ENCODE results near the gene MTCP1. TPM values are rescaled to one million over a fixed set of nuclear protein-coding genes. Genes with fewer than 3 reads are reported as not detected.

Gene MTCP1
- total RNA-seq, 1 experiment from 2014 or later: 49.5 TPM

DNA sequence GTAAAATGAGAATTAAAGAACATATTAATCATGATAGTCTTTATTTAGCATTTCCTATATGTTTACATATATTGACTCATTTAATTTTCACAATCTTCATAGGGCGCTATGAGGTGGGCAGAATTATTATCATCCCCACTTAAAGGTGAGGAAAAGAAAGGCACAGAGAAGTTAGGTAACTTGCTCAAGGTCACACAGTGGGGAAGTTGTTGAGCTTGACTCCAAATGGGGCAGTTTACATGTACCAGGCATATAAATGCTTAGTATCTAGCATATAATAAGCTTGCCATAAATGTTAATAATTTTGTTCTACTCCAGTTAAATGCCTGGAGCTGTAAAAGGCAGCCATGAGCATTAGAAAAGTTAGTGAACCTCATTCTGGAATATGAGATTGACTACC is 1.5 kb downstream of the MTCP1 start:
- no peak for DNase-seq
- no peak for TF ChIP-seq EZH2 (IDR thresholded peaks at IDR 0.05; ENCODE audit: low read depth)
- TF ChIP-seq, protein P1, sequence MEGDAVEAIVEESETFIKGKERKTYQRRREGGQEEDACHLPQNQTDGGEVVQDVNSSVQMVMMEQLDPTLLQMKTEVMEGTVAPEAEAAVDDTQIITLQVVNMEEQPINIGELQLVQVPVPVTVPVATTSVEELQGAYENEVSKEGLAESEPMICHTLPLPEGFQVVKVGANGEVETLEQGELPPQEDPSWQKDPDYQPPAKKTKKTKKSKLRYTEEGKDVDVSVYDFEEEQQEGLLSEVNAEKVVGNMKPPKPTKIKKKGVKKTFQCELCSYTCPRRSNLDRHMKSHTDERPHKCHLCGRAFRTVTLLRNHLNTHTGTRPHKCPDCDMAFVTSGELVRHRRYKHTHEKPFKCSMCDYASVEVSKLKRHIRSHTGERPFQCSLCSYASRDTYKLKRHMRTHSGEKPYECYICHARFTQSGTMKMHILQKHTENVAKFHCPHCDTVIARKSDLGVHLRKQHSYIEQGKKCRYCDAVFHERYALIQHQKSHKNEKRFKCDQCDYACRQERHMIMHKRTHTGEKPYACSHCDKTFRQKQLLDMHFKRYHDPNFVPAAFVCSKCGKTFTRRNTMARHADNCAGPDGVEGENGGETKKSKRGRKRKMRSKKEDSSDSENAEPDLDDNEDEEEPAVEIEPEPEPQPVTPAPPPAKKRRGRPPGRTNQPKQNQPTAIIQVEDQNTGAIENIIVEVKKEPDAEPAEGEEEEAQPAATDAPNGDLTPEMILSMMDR (conservative IDR thresholded peaks at IDR 0.05): no peak
- Histone ChIP-seq H3K27ac (peak overlapping the region; percentile 74; the same call in 1 of the 2 replicates), H3K36me3 (ENCODE audit: low read depth) (no peaks in the 10 kb centered on the region), H3K4me3 (peak overlapping the region; percentile 67; the same call in 1 of the 2 replicates), H3K9me2 (ENCODE audit: insufficient read depth) (no peaks in the 10 kb centered on the region), H3K9me3 (ENCODE audit: insufficient read depth, low read depth) (no peaks in the 10 kb centered on the region), H3K4me2 (peak overlapping the region; percentile 77), H3K4me1 (replicated peaks; ENCODE audit: insufficient read depth) (peaks cover 50% of the 10 kb centered on the region), H3K27me3 (ENCODE audit: insufficient read depth, low read depth) (no peaks in the 10 kb centered on the region), H2AFZ (no peak overlapping the region), H3F3A (ENCODE audit: insufficient read depth, low read depth) (peaks cover 23% of the 10 kb centered on the region), H4K20me1 (ENCODE audit: insufficient read depth) (no peaks in the 10 kb centered on the region), H3K79me2 (ENCODE audit: low read depth) (peaks cover 60% of the 10 kb centered on the region)
- ChIA-PET CTCF (no interaction called here), POLR2A (ENCODE audit: unreplicated experiment) (interaction anchor here (0.6 to 0.7 kb wide), 2 partner anchors 8 to 591 kb away, joined by 4 to 6 read pairs; no protein-coding TSS in a partner anchor)
- intact Hi-C loops (cut with micrococcal nuclease; ENCODE audit: unreplicated experiment): no loop called here
- no TSS peak for BruUV-seq (replicated peaks)

DNA sequence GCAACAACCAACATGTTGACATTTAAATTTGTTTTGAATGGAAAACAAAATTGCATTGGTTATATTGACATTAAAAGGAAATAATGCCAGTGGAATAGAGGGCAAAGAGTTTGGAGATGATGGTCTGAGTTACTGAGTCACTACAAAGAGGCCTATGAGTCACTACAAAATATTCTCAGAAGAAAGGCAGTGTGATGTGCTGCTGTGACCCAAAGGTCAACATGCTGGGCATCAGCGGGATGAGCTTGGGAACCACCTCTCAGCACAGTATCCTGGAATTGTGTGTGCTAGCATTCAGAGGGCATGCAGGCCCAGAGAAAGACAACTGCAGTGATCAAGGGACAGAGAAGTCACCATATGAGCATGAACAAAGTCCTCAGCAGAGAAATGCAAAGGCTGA is 2.8 kb downstream of the MTCP1 start:
- intact Hi-C loops (cut with micrococcal nuclease; ENCODE audit: unreplicated experiment): no loop called here
- peak; percentile 42 to 83 for DNase-seq
- H3F3A ChIP-seq (ENCODE audit: insufficient read depth, low read depth): peaks cover 24% of the 10 kb centered on the region
- H3K9me2 ChIP-seq (ENCODE audit: insufficient read depth): no peaks in the 10 kb centered on the region
- TSS peak; percentile 2 for BruUV-seq (replicated peaks)
- H2AFZ ChIP-seq: no peak overlapping the region
- H3K4me3 ChIP-seq: peak overlapping the region; percentile 0; the same call in 1 of the 2 replicates
- peaks cover 61% of the 10 kb centered on the region for H3K79me2 ChIP-seq (ENCODE audit: low read depth)
- H3K27ac ChIP-seq: peak overlapping the region; percentile 74
- peak overlapping the region; percentile 77 for H3K4me2 ChIP-seq
- H4K20me1 ChIP-seq (ENCODE audit: insufficient read depth): no peaks in the 10 kb centered on the region
- H3K9me3 ChIP-seq (ENCODE audit: insufficient read depth, low read depth): no peaks in the 10 kb centered on the region
- H3K36me3 ChIP-seq (ENCODE audit: low read depth): no peaks in the 10 kb centered on the region
- ChIA-PET CTCF (no interaction called here), POLR2A (ENCODE audit: unreplicated experiment) (interaction anchor here (0.6 to 0.7 kb wide), 3 partner anchors 9 to 42 kb away, joined by 3 to 19 read pairs (median 3); partner anchors contain the start of gene FUNDC2)
- H3K27me3 ChIP-seq (ENCODE audit: insufficient read depth, low read depth): no peaks in the 10 kb centered on the region
- TF ChIP-seq, protein P1 (conservative IDR thresholded peaks at IDR 0.05): no peak
- H3K4me1 ChIP-seq (replicated peaks; ENCODE audit: insufficient read depth): peaks cover 56% of the 10 kb centered on the region

DNA sequence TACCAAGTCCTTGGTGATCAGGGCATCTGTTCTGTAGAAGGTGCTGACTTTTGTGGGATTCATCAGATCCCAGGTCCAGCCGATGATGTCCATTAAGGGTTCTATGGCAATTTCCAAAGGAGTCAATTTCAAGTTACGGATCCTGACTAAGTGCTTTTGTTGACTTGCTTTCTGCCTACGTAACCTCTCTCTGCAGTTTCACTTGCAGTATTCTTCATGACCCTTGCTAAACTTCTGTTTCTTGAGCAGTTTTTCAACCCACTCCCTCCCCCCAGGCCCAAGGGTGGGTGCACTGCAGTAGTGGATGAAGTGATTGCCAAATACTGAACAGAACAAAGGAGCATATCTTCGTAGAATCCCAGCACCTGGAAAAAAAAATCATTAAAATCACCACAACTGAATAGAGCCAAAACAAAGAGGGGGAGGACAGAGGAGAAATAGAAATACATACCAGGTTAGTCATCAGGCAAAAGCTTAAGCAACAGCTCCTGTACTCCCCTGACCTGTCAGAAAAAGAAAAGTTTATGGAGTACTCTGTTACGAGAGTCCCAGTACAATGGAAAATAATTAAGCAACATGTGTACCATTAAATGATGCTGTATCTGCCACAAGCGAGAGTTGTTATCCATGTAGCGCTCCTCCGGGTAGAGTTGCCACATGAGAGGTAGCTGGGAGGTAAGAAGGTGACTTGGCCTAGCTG is 5.8 kb downstream of the MTCP1 start:
- no TSS peak for BruUV-seq (replicated peaks)
- no peaks in the 10 kb centered on the region for H3K27me3 ChIP-seq (ENCODE audit: insufficient read depth, low read depth)
- H3F3A ChIP-seq (ENCODE audit: insufficient read depth, low read depth): peaks cover 24% of the 10 kb centered on the region
- peaks cover 56% of the 10 kb centered on the region for H3K4me1 ChIP-seq (replicated peaks; ENCODE audit: insufficient read depth)
- H3K27ac ChIP-seq: peak overlapping the region; percentile 88
- CTCF ChIA-PET: interaction anchor here (0.7 kb wide), 1 partner anchor 567 kb away, joined by 3 read pairs; no protein-coding TSS in a partner anchor
- no peak for TF ChIP-seq EZH2 (IDR thresholded peaks at IDR 0.05; ENCODE audit: low read depth)
- POLR2A ChIA-PET (ENCODE audit: unreplicated experiment): interaction anchor here (0.7 to 1.0 kb wide), 3 partner anchors 39 to 330 kb away, joined by 3 to 9 read pairs (median 4); partner anchors contain the start of gene FUNDC2
- H3K4me3 ChIP-seq: peak overlapping the region; percentile 50; the same call in 1 of the 2 replicates
- H3K79me2 ChIP-seq (ENCODE audit: low read depth): peaks cover 42% of the 10 kb centered on the region
- no peak overlapping the region for H2AFZ ChIP-seq
- intact Hi-C loops (cut with micrococcal nuclease; ENCODE audit: unreplicated experiment): no loop called here
- no peaks in the 10 kb centered on the region for H4K20me1 ChIP-seq (ENCODE audit: insufficient read depth)
- peak overlapping the region; percentile 82 for H3K4me2 ChIP-seq
- no peaks in the 10 kb centered on the region for H3K36me3 ChIP-seq (ENCODE audit: low read depth)
- H3K9me2 ChIP-seq (ENCODE audit: insufficient read depth): no peaks in the 10 kb centered on the region
- H3K9me3 ChIP-seq (ENCODE audit: insufficient read depth, low read depth): no peaks in the 10 kb centered on the region
- DNase-seq: peak; percentile 47 to 88
